ENCODE data around the gene SOWAHA. TPM values are rescaled to one million over a fixed set of nuclear protein-coding genes. Genes with fewer than 3 reads are reported as not detected.

The SOWAHA gene
- total RNA-seq, 1 donor from 2014 or later = not detected

DNA sequence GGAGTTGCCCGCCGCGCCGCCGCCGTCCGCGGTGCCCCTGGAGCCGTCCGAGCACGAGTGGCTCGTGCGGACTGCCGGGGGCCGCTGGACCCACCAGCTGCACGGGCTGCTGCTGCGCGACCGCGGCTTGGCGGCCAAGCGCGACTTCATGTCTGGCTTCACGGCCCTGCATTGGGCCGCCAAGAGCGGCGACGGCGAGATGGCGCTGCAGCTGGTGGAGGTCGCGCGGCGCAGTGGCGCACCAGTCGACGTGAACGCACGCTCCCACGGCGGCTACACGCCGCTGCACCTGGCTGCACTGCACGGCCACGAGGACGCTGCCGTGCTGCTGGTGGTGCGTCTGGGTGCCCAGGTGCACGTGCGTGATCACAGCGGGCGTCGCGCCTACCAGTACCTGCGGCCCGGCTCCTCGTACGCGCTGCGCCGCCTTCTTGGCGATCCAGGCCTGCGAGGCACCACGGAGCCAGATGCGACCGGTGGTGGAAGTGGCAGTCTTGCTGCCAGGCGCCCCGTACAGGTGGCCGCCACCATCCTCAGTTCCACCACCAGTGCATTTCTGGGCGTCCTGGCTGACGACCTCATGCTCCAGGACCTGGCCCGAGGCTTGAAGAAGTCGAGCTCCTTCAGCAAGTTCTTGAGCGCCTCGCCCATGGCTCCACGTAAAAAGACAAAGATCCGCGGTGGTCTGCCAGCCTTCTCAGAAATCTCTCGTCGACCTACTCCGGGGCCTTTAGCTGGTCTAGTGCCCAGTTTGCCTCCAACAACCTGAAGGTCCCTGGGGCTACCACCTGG is 1.6 kb downstream of the SOWAHA start:
- H3K4me1 Mint-ChIP-seq = peaks cover 17% of the 10 kb centered on the region
- Histone ChIP-seq H3K4me1 (peaks cover 4% of the 10 kb centered on the region), H3K4me3 (peak overlapping the region; percentile 50), H3F3A (ENCODE audit: low read depth) (peaks cover 20% of the 10 kb centered on the region), H3K9me3 (ENCODE audit: low read depth) (no peaks in the 10 kb centered on the region), H3K79me2 (ENCODE audit: low read depth) (no peaks in the 10 kb centered on the region), H3K27me3 (peaks cover 100% of the 10 kb centered on the region), H3K9ac (no peak overlapping the region), H2AFZ (replicated peaks) (peak overlapping the region; percentile 66), H3K4me2 (peak overlapping the region; percentile 78), H3K27ac (no peak overlapping the region), H4K20me1 (ENCODE audit: low read depth) (peaks cover 16% of the 10 kb centered on the region), H3K36me3 (no peaks in the 10 kb centered on the region)
- H3K4me3 Mint-ChIP-seq = peak overlapping the region; percentile 74
- DNase-seq (ENCODE audit: low spot score) = peak; percentile 46
- TF ChIP-seq EZH2phosphoT487 (IDR thresholded peaks at IDR 0.05) (no peak), EZH2 (IDR thresholded peaks at IDR 0.05) (peak; percentile 7)
- no peak overlapping the region for H3K27ac Mint-ChIP-seq
- peaks cover 40% of the 10 kb centered on the region for H3K27me3 Mint-ChIP-seq (ENCODE audit: insufficient read depth, low read depth)
- H3K9me3 Mint-ChIP-seq = peaks cover 5% of the 10 kb centered on the region
- H3K36me3 Mint-ChIP-seq = peaks cover 2% of the 10 kb centered on the region

DNA sequence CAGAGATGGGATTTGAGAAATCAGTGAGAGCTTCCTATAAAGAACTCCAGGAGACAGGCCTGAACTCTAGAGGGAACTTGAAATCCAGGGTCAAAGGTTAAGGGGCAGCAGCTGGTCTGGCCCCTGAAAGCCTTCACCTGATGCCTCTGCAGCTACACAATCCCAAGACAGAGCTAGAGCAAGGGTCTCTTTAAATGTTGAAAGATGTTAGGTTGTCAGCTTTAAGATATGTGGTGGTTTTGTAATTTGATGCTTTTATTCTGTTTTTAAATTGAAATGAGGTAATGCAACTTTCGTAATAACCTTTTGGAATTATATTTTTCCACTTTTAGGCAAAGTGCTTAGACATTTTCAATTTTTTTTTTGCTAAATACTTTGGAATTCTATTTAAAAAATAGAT is 2.4 kb downstream of the SOWAHA start:
- no peak for TF ChIP-seq EZH2 (IDR thresholded peaks at IDR 0.05)
- TF ChIP-seq, protein P1, sequence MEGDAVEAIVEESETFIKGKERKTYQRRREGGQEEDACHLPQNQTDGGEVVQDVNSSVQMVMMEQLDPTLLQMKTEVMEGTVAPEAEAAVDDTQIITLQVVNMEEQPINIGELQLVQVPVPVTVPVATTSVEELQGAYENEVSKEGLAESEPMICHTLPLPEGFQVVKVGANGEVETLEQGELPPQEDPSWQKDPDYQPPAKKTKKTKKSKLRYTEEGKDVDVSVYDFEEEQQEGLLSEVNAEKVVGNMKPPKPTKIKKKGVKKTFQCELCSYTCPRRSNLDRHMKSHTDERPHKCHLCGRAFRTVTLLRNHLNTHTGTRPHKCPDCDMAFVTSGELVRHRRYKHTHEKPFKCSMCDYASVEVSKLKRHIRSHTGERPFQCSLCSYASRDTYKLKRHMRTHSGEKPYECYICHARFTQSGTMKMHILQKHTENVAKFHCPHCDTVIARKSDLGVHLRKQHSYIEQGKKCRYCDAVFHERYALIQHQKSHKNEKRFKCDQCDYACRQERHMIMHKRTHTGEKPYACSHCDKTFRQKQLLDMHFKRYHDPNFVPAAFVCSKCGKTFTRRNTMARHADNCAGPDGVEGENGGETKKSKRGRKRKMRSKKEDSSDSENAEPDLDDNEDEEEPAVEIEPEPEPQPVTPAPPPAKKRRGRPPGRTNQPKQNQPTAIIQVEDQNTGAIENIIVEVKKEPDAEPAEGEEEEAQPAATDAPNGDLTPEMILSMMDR (IDR thresholded peaks at IDR 0.05) = no peak
- no peak for TF ChIP-seq EZH2phosphoT487 (IDR thresholded peaks at IDR 0.05)
- H3K27me3 ChIP-seq = peaks cover 99% of the 10 kb centered on the region
- no peaks in the 10 kb centered on the region for H3K36me3 ChIP-seq
- Mint-ChIP-seq H3K27ac (no peak overlapping the region), H3K36me3 (peaks cover 2% of the 10 kb centered on the region), H3K4me3 (peak overlapping the region; percentile 74), H3K9me3 (peaks cover 5% of the 10 kb centered on the region), H3K4me1 (peaks cover 23% of the 10 kb centered on the region), H3K27me3 (ENCODE audit: insufficient read depth, low read depth) (peaks cover 35% of the 10 kb centered on the region)
- no peak overlapping the region for H3K4me2 ChIP-seq
- H2AFZ ChIP-seq (replicated peaks) = no peak overlapping the region
- H3K9ac ChIP-seq = no peak overlapping the region
- H3F3A ChIP-seq (ENCODE audit: low read depth) = peaks cover 24% of the 10 kb centered on the region
- H4K20me1 ChIP-seq (ENCODE audit: low read depth) = peaks cover 16% of the 10 kb centered on the region
- no peak overlapping the region for H3K27ac ChIP-seq
- no peak overlapping the region for H3K4me3 ChIP-seq
- H3K4me1 ChIP-seq = peaks cover 4% of the 10 kb centered on the region
- DNase-seq (ENCODE audit: low spot score) = no peak
- no peaks in the 10 kb centered on the region for H3K79me2 ChIP-seq (ENCODE audit: low read depth)
- no peaks in the 10 kb centered on the region for H3K9me3 ChIP-seq (ENCODE audit: low read depth)

DNA sequence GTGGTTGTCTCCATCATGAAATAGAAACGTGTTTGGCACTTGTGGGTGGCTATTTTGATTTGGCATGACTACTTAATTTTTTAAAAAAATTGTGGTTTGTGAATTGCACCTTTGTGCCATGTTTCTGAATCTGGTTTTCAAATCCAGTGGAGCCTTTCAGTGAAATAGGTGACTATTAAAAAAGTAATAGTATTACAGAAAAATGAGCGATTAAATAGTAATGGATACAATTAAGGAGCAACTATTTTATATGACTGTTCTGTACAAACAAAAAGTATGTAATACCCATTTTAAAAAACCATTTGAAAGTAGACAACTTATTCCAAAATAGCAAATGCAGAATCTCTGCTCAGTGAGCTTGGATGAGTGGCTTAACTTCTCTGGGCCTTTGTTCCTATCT is 3.0 kb downstream of the SOWAHA start:
- Histone ChIP-seq H3K9ac (no peak overlapping the region), H3K27me3 (peaks cover 99% of the 10 kb centered on the region), H2AFZ (replicated peaks) (no peak overlapping the region), H3K79me2 (ENCODE audit: low read depth) (no peaks in the 10 kb centered on the region), H3K4me2 (no peak overlapping the region), H3F3A (ENCODE audit: low read depth) (peaks cover 24% of the 10 kb centered on the region), H4K20me1 (ENCODE audit: low read depth) (peaks cover 16% of the 10 kb centered on the region), H3K27ac (no peak overlapping the region), H3K4me1 (peaks cover 4% of the 10 kb centered on the region), H3K9me3 (ENCODE audit: low read depth) (no peaks in the 10 kb centered on the region), H3K4me3 (no peak overlapping the region), H3K36me3 (no peaks in the 10 kb centered on the region)
- peaks cover 2% of the 10 kb centered on the region for H3K36me3 Mint-ChIP-seq
- TF ChIP-seq EZH2phosphoT487 (IDR thresholded peaks at IDR 0.05) (no peak), EZH2 (IDR thresholded peaks at IDR 0.05) (no peak)
- TF ChIP-seq, protein P1 (IDR thresholded peaks at IDR 0.05) = no peak
- peaks cover 31% of the 10 kb centered on the region for H3K27me3 Mint-ChIP-seq (ENCODE audit: insufficient read depth, low read depth)
- peaks cover 5% of the 10 kb centered on the region for H3K9me3 Mint-ChIP-seq
- no peak overlapping the region for H3K27ac Mint-ChIP-seq
- no peak overlapping the region for H3K4me3 Mint-ChIP-seq
- peaks cover 24% of the 10 kb centered on the region for H3K4me1 Mint-ChIP-seq
- no peak for DNase-seq (ENCODE audit: low spot score)

DNA sequence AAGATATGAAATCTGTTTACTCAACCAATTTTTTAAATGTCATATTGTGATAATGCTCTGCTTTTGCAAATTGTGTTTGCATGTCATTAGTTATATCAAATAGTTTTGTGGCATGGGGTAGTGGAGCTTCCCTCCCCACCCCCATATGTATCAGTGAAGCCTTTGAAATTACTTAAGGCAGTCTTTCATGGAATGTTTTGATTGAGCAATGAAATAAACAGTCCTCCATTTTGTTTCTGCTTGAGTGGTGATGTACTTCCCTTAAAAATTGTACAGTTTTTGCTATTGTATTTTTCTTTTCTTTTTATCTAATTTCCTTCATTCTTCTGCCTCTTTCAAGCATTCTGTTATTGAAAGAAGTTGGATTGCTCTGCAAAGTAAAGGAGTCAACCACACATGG is 3.5 kb downstream of the SOWAHA start:
- Histone ChIP-seq H3F3A (ENCODE audit: low read depth) (peaks cover 24% of the 10 kb centered on the region), H3K4me2 (no peak overlapping the region), H3K4me1 (peaks cover 4% of the 10 kb centered on the region), H3K27me3 (peaks cover 99% of the 10 kb centered on the region), H3K36me3 (no peaks in the 10 kb centered on the region), H3K27ac (no peak overlapping the region), H4K20me1 (ENCODE audit: low read depth) (peaks cover 16% of the 10 kb centered on the region), H3K79me2 (ENCODE audit: low read depth) (no peaks in the 10 kb centered on the region), H3K9ac (no peak overlapping the region), H3K4me3 (no peak overlapping the region), H3K9me3 (ENCODE audit: low read depth) (no peaks in the 10 kb centered on the region), H2AFZ (replicated peaks) (no peak overlapping the region)
- H3K9me3 Mint-ChIP-seq = peaks cover 5% of the 10 kb centered on the region
- DNase-seq (ENCODE audit: low spot score) = no peak
- H3K4me3 Mint-ChIP-seq = no peak overlapping the region
- TF ChIP-seq, protein P1 (IDR thresholded peaks at IDR 0.05) = no peak
- TF ChIP-seq EZH2 (IDR thresholded peaks at IDR 0.05) = no peak
- TF ChIP-seq EZH2phosphoT487 (IDR thresholded peaks at IDR 0.05) = no peak
- H3K27me3 Mint-ChIP-seq (ENCODE audit: insufficient read depth, low read depth) = peaks cover 26% of the 10 kb centered on the region
- no peak overlapping the region for H3K27ac Mint-ChIP-seq
- peaks cover 24% of the 10 kb centered on the region for H3K4me1 Mint-ChIP-seq
- H3K36me3 Mint-ChIP-seq = peaks cover 2% of the 10 kb centered on the region
